ENCODE data around the gene ADAM15. TPM values are rescaled to one million over a fixed set of nuclear protein-coding genes. Genes with fewer than 3 reads are reported as not detected.

The ADAM15 gene
- total RNA-seq, 2 donors from 2014 or later: 146 to 178 TPM

- no peak for DNase-seq (ENCODE audit: low spot score)
- intact Hi-C loops (cut with DNase I): loop anchor here (1.0 to 5.0 kb wide), 4 partner anchors 35 to 75 kb away; partner anchors contain the start of gene EFNA1 (in 1 of the 2)
Measured at GRCh38 chr1:155092131-155092530, 41.0 kb downstream of the ADAM15 start.

- intact Hi-C loops (cut with DNase I): loop anchor here (1.0 to 5.0 kb wide), 4 partner anchors 35 to 75 kb away; partner anchors contain the start of gene EFNA1 (in 1 of the 2)
- DNase-seq (ENCODE audit: low spot score): no peak
Measured at GRCh38 chr1:155092641-155093040, 41.5 kb downstream of the ADAM15 start.

- no peak for DNase-seq (ENCODE audit: low spot score)
- intact Hi-C loops (cut with DNase I): loop anchor here (2.0 to 5.0 kb wide), 3 partner anchors 33 to 73 kb away; partner anchors contain the start of gene EFNA1 (in 1 of the 2)
Measured at GRCh38 chr1:155093911-155094621, 43.0 kb downstream of the ADAM15 start.

GRCh38 chr1:155094622-155094948 lies 43.5 kb downstream of the ADAM15 start:
- intact Hi-C loops (cut with DNase I): loop anchor here (5.0 kb wide), 2 partner anchors 33 to 73 kb away; partner anchors contain the start of gene EFNA1 (in 1 of the 2)
- DNase-seq (ENCODE audit: low spot score): no peak

GRCh38 chr1:155099331-155099730 lies 48.2 kb downstream of the ADAM15 start:
- intact Hi-C loops (cut with DNase I): loop anchor here in 1 of 2 donors (5.0 kb wide), 1 partner anchor 1012 kb away; no protein-coding TSS in a partner anchor
- no peak for DNase-seq (ENCODE audit: low spot score)

GRCh38 chr1:155103325-155103724 lies 52.2 kb downstream of the ADAM15 start:
- intact Hi-C loops (cut with DNase I): no loop called here
- DNase-seq (ENCODE audit: low spot score): no peak

- intact Hi-C loops (cut with DNase I): no loop called here
- DNase-seq (ENCODE audit: low spot score): no peak
Measured at GRCh38 chr1:155104605-155105534, 53.8 kb downstream of the ADAM15 start.

- intact Hi-C loops (cut with DNase I): no loop called here
- DNase-seq (ENCODE audit: low spot score): no peak
Measured at GRCh38 chr1:155105604-155106011, 54.5 kb downstream of the ADAM15 start.

- DNase-seq (ENCODE audit: low spot score): no peak
- intact Hi-C loops (cut with DNase I): no loop called here
Measured at GRCh38 chr1:155106862-155107261, 55.7 kb downstream of the ADAM15 start.

- intact Hi-C loops (cut with DNase I): no loop called here
- DNase-seq (ENCODE audit: low spot score): no peak
Measured at GRCh38 chr1:155107309-155108264, 56.5 kb downstream of the ADAM15 start.

GRCh38 chr1:155108296-155108695 lies 57.2 kb downstream of the ADAM15 start:
- intact Hi-C loops (cut with DNase I): no loop called here
- no peak for DNase-seq (ENCODE audit: low spot score)

- intact Hi-C loops (cut with DNase I): no loop called here
- no peak for DNase-seq (ENCODE audit: low spot score)
Measured at GRCh38 chr1:155110381-155110780, 59.3 kb downstream of the ADAM15 start.

- intact Hi-C loops (cut with DNase I): no loop called here
- DNase-seq (ENCODE audit: low spot score): no peak
Measured at GRCh38 chr1:155110826-155111225, 59.7 kb downstream of the ADAM15 start.

Other genes with a start within 250 kb of the ADAM15 start
- 1 to 10 TPM; 1.9 to 2.0 TPM for gene KCNN3, start 181.0 kb upstream of the ADAM15 start, total RNA-seq
- gene PMVK, start 114.6 kb upstream of the ADAM15 start, total RNA-seq: 10 to 100 TPM; 26.5 to 31.5 TPM
- gene PBXIP1, start 95.2 kb upstream of the ADAM15 start, total RNA-seq: 100 to 1,000 TPM in 1 of 2 donors, 10 to 100 TPM in 1; 95.3 to 138 TPM
- gene PYGO2, start 89.5 kb upstream of the ADAM15 start, total RNA-seq: 10 to 100 TPM; 17.0 to 19.2 TPM
- 100 to 1,000 TPM; 135 to 149 TPM for gene SHC1, start 80.6 kb upstream of the ADAM15 start, total RNA-seq
- 10 to 100 TPM; 22.5 to 23.4 TPM for gene CKS1B, start 76.6 kb upstream of the ADAM15 start, total RNA-seq
- 10 to 100 TPM; 18.3 to 21.6 TPM for gene FLAD1, start 68.0 kb upstream of the ADAM15 start, total RNA-seq
- not detected for gene LENEP, start 57.7 kb upstream of the ADAM15 start, total RNA-seq
- 10 to 100 TPM; 50.5 to 72.8 TPM for gene ZBTB7B, start 48.5 kb upstream of the ADAM15 start, total RNA-seq
- gene DCST2, start 17.5 kb upstream of the ADAM15 start, total RNA-seq: 1 to 10 TPM in 1 of 2 donors, under 1 TPM in 1; 0.48 to 1.1 TPM
- not detected for gene DCST1, start 17.5 kb upstream of the ADAM15 start, total RNA-seq
- 1 to 10 TPM; 2.0 to 2.6 TPM for gene EFNA4, start 12.4 kb downstream of the ADAM15 start, total RNA-seq
- 1 to 10 TPM; 2.0 TPM for gene EFNA3, start 27.5 kb downstream of the ADAM15 start, total RNA-seq
- 10 to 100 TPM; 12.6 to 13.2 TPM for gene EFNA1, start 76.6 kb downstream of the ADAM15 start, total RNA-seq
- gene SLC50A1, start 84.5 kb downstream of the ADAM15 start, total RNA-seq: 10 to 100 TPM; 24.5 TPM
- 10 to 100 TPM; 53.1 to 75.2 TPM for gene DPM3, start 89.2 kb downstream of the ADAM15 start, total RNA-seq
- gene KRTCAP2, start 122.0 kb downstream of the ADAM15 start, total RNA-seq: 100 to 1,000 TPM; 145 to 146 TPM
- 1 to 10 TPM; 1.3 to 2.1 TPM for gene TRIM46, start 122.5 kb downstream of the ADAM15 start, total RNA-seq
- gene THBS3, start 156.6 kb downstream of the ADAM15 start, total RNA-seq: 10 to 100 TPM; 46.3 to 96.6 TPM
- 10 to 100 TPM; 20.9 to 26.8 TPM for gene MTX1, start 157.4 kb downstream of the ADAM15 start, total RNA-seq
- 10 to 100 TPM; 21.3 to 25.3 TPM for gene ENTREP3, start 204.2 kb downstream of the ADAM15 start, total RNA-seq
- 10 to 100 TPM; 34.7 to 37.3 TPM for gene SCAMP3, start 211.0 kb downstream of the ADAM15 start, total RNA-seq
- 10 to 100 TPM; 31.2 to 32.3 TPM for gene CLK2, start 222.2 kb downstream of the ADAM15 start, total RNA-seq
- 1 to 10 TPM; 1.4 to 1.5 TPM for gene HCN3, start 226.1 kb downstream of the ADAM15 start, total RNA-seq

Measured in posterior vena cava (tissue), 2 donors.